ENCODE measurements around the gene BLMH. TPM values are rescaled to one million over a fixed set of nuclear protein-coding genes. Genes with fewer than 3 reads are reported as not detected.
A peak's percentile ranks its signal among the peaks of the same experiment; 100 is the strongest.

Gene BLMH
- total and polyA plus RNA-seq, 9 of the 15 experiments (the other 6 are each of a cell fraction or from before 2014, with no cell fraction given), result 26.0 to 118 (median 67.3) TPM

GRCh38 chr17:30253312-30253711 is 38.4 kb downstream of the BLMH start:
- intact Hi-C loops (cut with micrococcal nuclease), result loop anchor here (5.0 kb wide), 1 partner anchor 61 kb away; no protein-coding TSS in a partner anchor
- H3K4me2 ChIP-seq (ENCODE audit: insufficient read depth, low read length), result no peak overlapping the region
- DNase-seq (ENCODE audit: extremely low read depth in 1 of 4, low spot score in 3 of 4) (peak in 1 of 4 experiments; percentile 31), FAIRE-seq (peak; percentile 72), ATAC-seq (peak; percentile 64)
- POLR2A ChIA-PET, result interaction anchor here (0.6 to 1.2 kb wide), 2 partner anchors 29 to 543 kb away, joined by 3 read pairs; no protein-coding TSS in a partner anchor
- no peak overlapping the region for H3K4me3 ChIP-seq
- WGBS (ENCODE audit: insufficient coverage, low coverage, missing lambda C conversion rate), result 40% methylated on average over 7 of the region's 7 CpGs
- H3K9me1 ChIP-seq (ENCODE audit: control insufficient read depth, insufficient read depth, low read length), result no peaks in the 10 kb centered on the region
- in situ Hi-C loops (cut with MboI), result no loop called here
- H3K9me3 ChIP-seq (replicated peaks; ENCODE audit: control insufficient read depth, insufficient read depth, low read depth, low read length), result no peaks in the 10 kb centered on the region
- CTCF ChIA-PET (ENCODE audit: low intra/inter-chr PET ratio), result no interaction called here
- H2AFZ ChIP-seq (ENCODE audit: low read depth, low read length), result no peak overlapping the region
- no peak overlapping the region for H3K27ac ChIP-seq (ENCODE audit: extremely low read depth, low read depth, low read length)
- H3K36me3 ChIP-seq (ENCODE audit: control insufficient read depth, insufficient read depth, low read length), result peaks cover 82% of the 10 kb centered on the region
- no peak overlapping the region for H3K9ac ChIP-seq (ENCODE audit: insufficient read depth in 1 of 2, low read depth in 2 of 2, low read length in 2 of 2)
- no peaks in the 10 kb centered on the region for H4K20me1 ChIP-seq (replicated peaks; ENCODE audit: control insufficient read depth, insufficient read depth, low read length)
- H3K27me3 ChIP-seq (ENCODE audit: control insufficient read depth in 2 of 2, insufficient read depth in 2 of 2, low read length in 2 of 2), result no peaks in the 10 kb centered on the region
- peaks cover 0 to 3% of the 10 kb centered on the region in 2 experiments; a peak in 3 of 5 replicates for H3K4me1 ChIP-seq (replicated peaks in 1 of 2; ENCODE audit: control insufficient read depth in 2 of 2, insufficient read depth in 2 of 2, low read length in 2 of 2)
- BruUV-seq (replicated peaks), result no TSS peak
- H3K79me2 ChIP-seq (ENCODE audit: control insufficient read depth, insufficient read depth, low read length), result no peaks in the 10 kb centered on the region
- TF ChIP-seq LEF1 (IDR thresholded peaks at IDR 0.05) (peak; percentile 66; the same call in 1 of the 2 replicates), RAD51 (IDR thresholded peaks at IDR 0.05; ENCODE audit: borderline replicate concordance, low read depth) (no peak), FOXA3 (CRISPR knock-in tag; conservative IDR thresholded peaks at IDR 0.05 in 1 of 2, IDR thresholded peaks at IDR 0.05 in 1 of 2) (0 out of 4 replicates have a peak, but pooled peaks of 1 of the 2 experiments have one; percentile 24), BACH1 (tag; IDR thresholded peaks at IDR 0.05) (no peak), PPARD (CRISPR knock-in tag; IDR thresholded peaks at IDR 0.05) (no peak), SUPT5H (IDR thresholded peaks at IDR 0.05) (no peak), FOSL1 (tag; conservative IDR thresholded peaks at IDR 0.05) (0 out of 2 replicates have a peak, but pooled peaks have one; percentile 19), GTF2E2 (tag; IDR thresholded peaks at IDR 0.05) (no peak), JUND (IDR thresholded peaks at IDR 0.05; ENCODE audit: borderline replicate concordance, low read depth, low read length) (no peak), JUND (tag; IDR thresholded peaks at IDR 0.05; ENCODE audit: borderline replicate concordance, low read depth, low read length) (no peak), SMARCE1 (IDR thresholded peaks at IDR 0.05) (peak; percentile 44; the same call in 1 of the 2 replicates), ZFPM2 (CRISPR knock-in tag; IDR thresholded peaks at IDR 0.05) (no peak), ARID1B (IDR thresholded peaks at IDR 0.05) (0 out of 2 replicates have a peak, but pooled peaks have one; percentile 19), TAF15 (IDR thresholded peaks at IDR 0.05; ENCODE audit: low read depth, low read length) (no peak), REST (IDR thresholded peaks at IDR 0.05; ENCODE audit: borderline replicate concordance) (peak; percentile 98), REST (CRISPR knock-in tag; IDR thresholded peaks at IDR 0.05; ENCODE audit: low read depth) (no peak)

Measured in K562 (cell line).